ENCODE results near the gene AP1G1. TPM values are rescaled to one million over a fixed set of nuclear protein-coding genes. Genes with fewer than 3 reads are reported as not detected.
"Not testable (repeated sequence)": the region's sequence is repeated elsewhere in the genome, so short reads cannot be mapped to it uniquely, and the experiment has no call there.

The AP1G1 gene
- total RNA-seq, 1 donor from 2014 or later: 39.2 TPM

DNA sequence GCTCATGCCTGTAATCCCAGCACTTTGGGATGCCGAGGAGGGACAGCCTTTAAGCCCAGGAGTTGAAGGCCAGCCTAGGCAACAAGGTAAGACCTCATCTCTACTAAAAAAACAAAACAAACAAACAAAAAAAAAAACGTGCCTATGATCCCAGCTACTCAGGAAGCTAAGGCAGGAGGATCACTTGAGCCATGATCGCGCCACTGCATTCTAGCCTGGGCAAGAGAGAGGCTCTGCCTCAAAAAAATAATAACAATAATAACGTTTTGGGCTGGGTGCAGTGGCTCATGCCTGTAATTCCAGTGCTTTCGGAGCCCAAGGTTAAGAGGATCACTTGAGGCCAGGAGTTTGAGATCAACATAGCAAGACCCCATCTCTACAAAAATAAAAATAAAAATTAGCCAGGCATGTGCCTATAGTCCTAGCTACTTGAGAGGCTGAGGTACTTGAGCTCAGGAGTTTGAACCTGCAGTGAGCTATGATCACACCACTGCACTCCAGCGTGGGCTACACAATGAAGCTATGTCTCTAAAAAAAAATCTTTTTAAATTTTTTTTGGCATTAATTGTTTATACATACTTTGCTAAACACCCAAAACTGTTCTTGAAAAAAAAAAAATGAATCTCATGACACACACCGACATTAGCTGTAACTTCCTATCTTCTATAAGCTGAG lies 87.4 kb downstream of the AP1G1 start:
- no peak for DNase-seq (ENCODE audit: low spot score)
- intact Hi-C loops (cut with DNase I): loop anchor here (5.0 kb wide), 2 partner anchors 86 to 161 kb away; partner anchors contain the start of genes AP1G1 and ZNF821

DNA sequence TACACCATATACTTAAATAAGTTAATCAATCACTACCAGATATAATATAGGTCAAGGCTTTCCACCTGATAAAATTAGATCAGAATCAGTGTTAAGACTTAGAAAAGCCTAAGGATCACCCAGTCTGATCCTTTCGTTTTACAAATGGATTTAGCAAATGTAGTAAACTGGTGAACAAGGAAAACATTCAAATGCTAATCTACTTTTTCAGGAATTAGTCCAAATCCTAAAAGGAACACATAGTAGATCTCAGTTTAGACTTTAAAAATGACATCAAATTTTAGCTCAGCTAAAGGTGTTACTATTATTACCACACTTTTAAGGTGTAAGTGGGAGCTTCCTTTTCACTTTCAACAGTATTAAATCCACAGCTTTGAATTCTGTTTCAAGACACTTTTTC lies 96.1 kb downstream of the AP1G1 start:
- DNase-seq (ENCODE audit: low spot score): no peak

DNA sequence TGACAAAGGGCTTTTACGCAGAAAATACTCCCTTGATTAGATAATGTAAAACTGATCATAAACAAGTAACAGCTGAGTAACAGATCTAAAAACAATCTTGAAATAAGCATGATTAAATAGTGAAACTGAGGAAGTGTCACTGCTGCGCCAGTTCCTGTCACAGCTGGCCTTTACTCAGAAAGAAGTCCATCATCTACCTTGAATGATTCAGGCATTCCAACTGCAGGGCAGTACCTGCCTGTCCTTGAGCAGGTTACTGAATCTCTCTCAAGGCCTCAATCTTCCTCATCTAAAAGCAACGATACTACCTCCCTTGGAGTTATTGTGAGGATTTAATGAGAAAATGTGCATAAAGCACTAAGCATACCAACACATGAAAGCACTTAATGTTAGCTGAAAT lies 96.8 kb downstream of the AP1G1 start:
- intact Hi-C loops (cut with DNase I): no loop called here
- DNase-seq (ENCODE audit: low spot score): no peak

More for the DNA sequence above, 96.1 kb downstream of the AP1G1 start:
- intact Hi-C loops (cut with DNase I): no loop called here

DNA sequence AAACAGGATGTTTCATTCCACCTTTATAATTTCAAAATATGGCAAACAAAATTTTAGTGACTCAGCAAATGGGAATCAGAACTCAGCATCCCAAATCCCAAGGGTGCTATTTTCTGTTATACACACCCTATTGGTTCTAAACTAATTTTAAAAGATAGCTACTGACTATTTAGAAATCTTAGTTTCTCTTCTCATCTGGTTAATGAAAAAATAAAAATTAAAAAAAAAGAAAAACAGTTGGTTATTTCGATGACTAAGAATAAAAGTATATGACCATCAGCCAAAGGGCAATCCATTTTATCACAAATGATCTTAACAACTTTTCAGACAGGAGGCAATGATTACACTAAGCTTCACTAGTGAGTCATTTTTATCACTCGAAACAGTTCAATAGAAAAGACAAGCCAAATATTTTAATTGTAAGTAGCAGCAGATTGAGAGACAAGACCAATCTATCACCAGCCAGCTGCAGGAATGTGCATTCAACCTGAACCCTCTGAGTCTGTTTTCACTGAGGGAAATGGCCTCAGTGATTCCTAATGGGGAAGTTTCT lies 99.3 kb downstream of the AP1G1 start:
- intact Hi-C loops (cut with DNase I): no loop called here
- DNase-seq (ENCODE audit: low spot score): no peak

DNA sequence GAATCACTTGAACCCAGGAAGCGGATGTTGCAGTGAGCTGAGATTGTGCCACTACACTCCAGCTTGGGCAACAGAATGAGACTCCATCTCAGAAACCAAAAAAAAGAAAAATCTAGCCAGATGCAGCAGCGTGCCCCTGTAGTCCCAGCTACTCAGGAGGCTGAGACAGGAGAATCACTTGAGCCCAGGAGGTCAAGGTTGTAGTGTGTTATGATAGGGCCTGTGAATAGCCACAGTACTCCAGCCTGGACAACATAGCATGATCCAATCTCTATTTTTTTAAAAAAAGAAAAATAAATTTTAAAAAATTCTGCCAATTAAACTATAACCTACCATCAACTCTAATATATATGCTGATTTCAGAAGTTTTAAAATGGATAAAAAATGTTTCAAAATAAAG lies 99.9 kb downstream of the AP1G1 start:
- no peak for DNase-seq (ENCODE audit: low spot score)
- intact Hi-C loops (cut with DNase I): no loop called here

DNA sequence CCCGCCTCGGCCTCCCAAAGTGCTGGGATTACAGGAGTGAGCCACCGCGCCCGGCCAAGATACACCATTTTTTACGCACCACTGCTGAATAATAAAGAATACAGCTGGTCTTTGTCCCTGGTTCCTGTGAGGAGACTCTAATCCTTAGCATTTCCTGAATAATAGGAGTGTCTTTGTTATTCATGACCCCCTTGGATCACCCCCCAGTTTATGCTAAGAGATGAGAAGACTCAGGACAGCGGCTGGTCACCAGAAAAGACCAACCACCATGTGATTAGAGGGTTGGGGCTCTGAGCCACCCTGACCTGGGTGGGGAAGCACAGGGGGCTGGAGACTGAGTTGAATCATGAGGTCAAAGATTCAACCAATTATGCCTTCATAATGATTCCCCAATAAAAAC lies 101.4 kb downstream of the AP1G1 start:
- intact Hi-C loops (cut with DNase I): no loop called here

DNA sequence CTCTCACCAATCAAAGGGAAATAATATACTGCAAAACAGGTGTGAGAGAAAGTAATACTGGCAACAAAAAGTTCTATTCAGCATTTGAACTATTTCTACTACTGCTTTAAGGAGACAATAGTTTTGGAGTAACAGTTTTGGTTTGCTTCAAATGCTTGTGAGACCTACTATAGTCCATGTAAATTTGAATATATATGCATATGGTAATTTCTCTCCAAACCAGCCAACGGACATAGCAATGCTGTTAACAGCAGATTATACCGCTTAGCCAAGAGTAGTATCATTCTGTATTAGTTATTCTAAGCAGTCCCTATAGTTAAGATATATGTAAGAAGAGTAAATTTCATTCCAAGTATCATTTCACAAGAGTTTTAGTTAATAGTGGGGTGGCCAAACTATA lies 102.6 kb downstream of the AP1G1 start:
- DNase-seq (ENCODE audit: low spot score): no peak
- intact Hi-C loops (cut with DNase I): no loop called here

More for the DNA sequence above, 101.4 kb downstream of the AP1G1 start:
- DNase-seq (ENCODE audit: low spot score): no peak

DNA sequence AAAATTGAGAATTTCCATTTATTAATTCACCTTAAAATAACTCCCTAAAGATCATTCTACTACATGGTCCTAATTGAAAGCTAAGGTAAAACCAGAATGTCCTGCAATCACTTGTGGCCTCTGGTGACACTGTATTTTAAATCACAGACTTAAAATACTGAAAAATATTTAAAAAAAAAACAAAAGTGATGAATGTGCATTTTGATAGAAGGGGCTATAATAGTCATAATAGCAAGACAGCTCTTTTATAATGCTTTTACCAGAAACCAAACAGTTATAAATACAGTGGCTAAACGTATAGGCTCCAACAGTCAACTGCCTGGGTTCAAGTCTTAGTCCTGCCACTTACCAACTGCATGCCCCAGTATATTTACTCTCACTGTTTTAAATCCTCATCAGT lies 105.3 kb downstream of the AP1G1 start:
- DNase-seq (ENCODE audit: low spot score): no peak

DNA sequence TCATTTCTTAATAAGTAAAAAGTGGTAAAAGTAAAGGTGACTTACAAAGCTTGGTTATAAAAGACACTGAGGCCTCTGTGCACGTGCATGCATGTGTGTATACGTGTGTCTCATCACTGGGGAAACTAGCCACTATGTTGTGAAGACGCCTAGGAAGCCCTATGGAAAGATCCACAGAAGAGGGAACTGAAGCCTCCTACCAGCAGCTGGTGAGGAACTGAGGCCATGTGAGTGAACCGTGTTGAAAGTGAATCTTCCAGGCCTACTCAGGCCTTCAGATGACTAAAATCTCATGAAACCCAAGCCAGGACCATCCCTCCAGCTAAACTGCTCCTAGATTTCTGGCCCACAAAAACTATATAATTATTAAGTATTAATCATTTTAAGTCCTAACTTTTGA lies 107.8 kb downstream of the AP1G1 start:
- intact Hi-C loops (cut with DNase I): no loop called here
- no peak for DNase-seq (ENCODE audit: low spot score)

More for the DNA sequence above, 105.3 kb downstream of the AP1G1 start:
- intact Hi-C loops (cut with DNase I): no loop called here

DNA sequence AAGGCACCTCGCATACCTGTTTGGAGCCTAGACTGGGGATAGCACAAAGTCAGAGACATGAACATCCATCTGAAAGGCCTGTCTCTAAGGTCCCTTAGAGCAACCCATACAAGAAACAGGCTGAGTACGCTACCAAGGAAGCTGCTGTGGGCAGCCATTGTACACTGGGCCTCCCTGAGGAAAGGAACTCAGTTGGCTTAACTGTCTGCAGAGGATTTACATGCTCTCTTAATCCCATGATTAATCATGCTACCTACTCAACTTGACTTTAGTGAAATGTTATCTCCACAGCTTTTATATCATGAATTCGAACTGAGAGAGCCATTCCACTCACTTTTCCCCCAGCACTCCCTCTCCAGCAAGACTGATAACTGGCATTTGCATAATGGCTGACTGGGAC lies 110.1 kb downstream of the AP1G1 start:
- intact Hi-C loops (cut with DNase I): no loop called here
- DNase-seq (ENCODE audit: low spot score): no peak

DNA sequence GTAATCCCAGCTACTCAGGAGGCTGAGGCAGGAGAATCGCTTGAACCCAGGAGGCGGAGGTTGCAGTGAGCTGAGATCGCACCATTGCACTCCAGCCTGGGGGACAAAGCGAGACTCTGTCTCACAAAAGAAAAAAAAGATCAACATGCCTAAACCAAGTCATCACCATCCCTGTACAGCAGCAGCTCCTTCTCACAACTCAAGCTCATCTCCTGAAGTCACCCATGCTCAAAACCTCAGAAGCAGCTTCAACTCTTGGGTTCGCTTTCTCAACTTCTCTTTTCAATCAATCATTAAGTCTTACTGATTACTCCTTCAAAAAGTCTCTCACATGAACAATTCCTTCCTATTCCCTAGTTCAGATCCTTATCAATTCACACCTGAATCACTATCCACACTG lies 115.5 kb downstream of the AP1G1 start:
- no peak for DNase-seq (ENCODE audit: low spot score)
- intact Hi-C loops (cut with DNase I): no loop called here

DNA sequence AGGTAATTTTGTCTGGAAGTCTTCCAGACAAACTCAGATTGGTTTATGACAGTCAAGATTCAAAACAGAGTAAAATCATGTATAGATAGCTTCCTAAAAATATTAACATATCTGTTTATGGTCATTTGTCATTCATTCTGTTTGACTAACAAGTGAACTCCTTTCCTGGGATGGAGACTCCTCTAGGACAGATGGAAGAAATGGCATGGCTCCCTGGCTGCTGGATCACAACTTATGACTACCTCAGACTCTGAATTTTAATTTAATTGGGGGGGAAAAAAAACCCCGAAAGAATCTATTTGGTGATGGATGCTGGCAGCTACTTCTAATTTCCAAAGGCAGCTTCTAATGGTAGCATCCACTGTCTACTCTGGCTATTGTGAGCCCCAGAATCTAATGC lies 118.7 kb downstream of the AP1G1 start:
- DNase-seq (ENCODE audit: low spot score): no peak
- intact Hi-C loops (cut with DNase I): no loop called here

DNA sequence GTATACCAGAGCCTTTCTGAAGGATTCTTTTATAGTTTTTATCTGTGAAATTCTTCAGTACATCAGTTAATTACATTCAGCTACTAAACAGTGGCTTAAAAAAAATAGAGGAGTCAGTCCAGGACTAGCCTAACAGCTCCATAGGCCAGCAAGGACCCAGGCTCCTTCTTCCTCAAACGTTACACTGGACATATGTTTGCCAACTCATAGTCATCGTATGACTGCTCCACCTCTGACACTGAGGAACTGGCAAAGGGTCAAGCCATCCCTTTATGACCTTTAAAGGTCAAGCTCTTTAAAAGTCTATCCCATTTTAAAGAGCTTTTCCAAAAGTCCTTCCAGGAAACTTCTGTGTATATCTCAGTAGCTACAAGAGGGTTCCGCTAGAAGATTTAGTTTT lies 120.8 kb downstream of the AP1G1 start:
- intact Hi-C loops (cut with DNase I): no loop called here

DNA sequence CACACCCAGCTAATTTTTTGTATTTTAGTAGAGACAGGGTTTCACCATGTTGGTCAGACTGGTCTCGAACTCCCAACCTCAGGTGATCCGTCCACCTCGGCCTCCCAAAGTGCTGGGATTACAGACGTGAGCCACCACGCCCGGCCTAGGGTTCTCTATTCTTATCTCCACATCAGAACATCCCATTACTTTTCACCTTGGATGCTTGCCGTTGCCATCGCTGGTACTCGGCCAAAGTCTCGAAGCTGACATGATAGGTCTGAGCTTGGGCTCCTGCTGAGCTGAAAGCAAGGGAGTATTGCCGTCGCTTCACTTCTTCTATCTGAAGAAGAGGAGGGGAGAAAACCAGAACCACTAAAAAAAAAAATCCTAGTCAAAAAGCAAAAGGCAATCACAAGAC lies 124.4 kb downstream of the AP1G1 start:
- intact Hi-C loops (cut with DNase I); DNase-seq (ENCODE audit: low spot score): not testable (repeated sequence)

More for the DNA sequence above, 120.8 kb downstream of the AP1G1 start:
- DNase-seq (ENCODE audit: low spot score): no peak

DNA sequence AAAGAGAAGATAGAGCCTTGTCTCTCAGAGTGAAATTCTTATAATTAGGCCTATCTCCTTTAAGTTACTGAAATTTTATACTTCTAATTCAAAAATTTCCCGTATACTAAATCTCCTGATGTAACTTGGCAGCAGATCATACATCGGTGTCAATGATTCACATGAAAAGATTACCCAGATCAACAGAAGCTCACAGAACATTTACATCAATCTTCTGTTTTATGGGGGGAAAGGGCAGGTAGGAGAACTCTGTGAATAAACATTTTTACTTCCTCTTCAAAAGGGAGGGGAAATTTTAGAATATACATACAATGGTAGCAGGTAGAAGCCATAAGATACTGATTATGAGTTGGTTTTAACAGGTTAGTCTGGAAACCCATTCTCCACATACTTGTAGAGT lies 127.3 kb downstream of the AP1G1 start:
- no peak for DNase-seq (ENCODE audit: low spot score)
- intact Hi-C loops (cut with DNase I): no loop called here

Other genes starting within 250 kb of the AP1G1 start
- gene TAT, start 231.7 kb downstream of the AP1G1 start, total RNA-seq: not detected
- gene MARVELD3, start 182.7 kb downstream of the AP1G1 start, total RNA-seq: not detected
- gene PHLPP2, start 84.1 kb downstream of the AP1G1 start, total RNA-seq: 6.6 TPM
- gene ATXN1L, start 37.1 kb upstream of the AP1G1 start, total RNA-seq: 22.9 TPM
- 7.2 TPM for gene ZNF821, start 75.3 kb upstream of the AP1G1 start, total RNA-seq
- 111 TPM for gene IST1, start 86.7 kb upstream of the AP1G1 start, total RNA-seq
- gene PKD1L3, start 191.6 kb upstream of the AP1G1 start, total RNA-seq: not detected
- gene DHODH, start 199.9 kb upstream of the AP1G1 start, total RNA-seq: 7.3 TPM
- gene HP, start 245.7 kb upstream of the AP1G1 start, total RNA-seq: 8.3 TPM

All from cardiac septum (tissue), 1 donor.